K562 (cell line): ENCODE data around the gene C22orf39. TPM values are rescaled to one million over a fixed set of nuclear protein-coding genes. Genes with fewer than 3 reads are reported as not detected.

Experiments used
- CHD1 ChIP-seq: fragments of 200-600 bp; sonication (generic); IDR thresholded peaks from one replicate; pipeline ENCODE4 v1.6.1; 2012; ENCODE audit warnings: mild to moderate bottlenecking, moderate library complexity, low read length, inconsistent platforms
- HOMEZ ChIP-seq: fragments of 250-450 bp; sonication (Bioruptor Pico); IDR thresholded peaks from 2 replicates; pipeline ENCODE4 v1.4.0; 2020; ENCODE audit warnings: mild to moderate bottlenecking, moderate library complexity
- MCM2 ChIP-seq: fragments of 450-650 bp; IDR thresholded peaks from 2 replicates; pipeline ENCODE4 v1.6.1; 2017; ENCODE audit warnings: low read depth, mild to moderate bottlenecking
- MYC ChIP-seq, 2 experiments: fragments of 250-450 bp in 1 of 2; sonication (Bioruptor Pico) in 1 of 2; IDR thresholded peaks; 2 replicates each; pipeline versions ENCODE4 v1.5.1 to v1.6.1; 2012 to 2021; ENCODE audit warnings: low read depth in 2 of 2, borderline replicate concordance in 1 of 2, improper control_type of control experiment in 1 of 2, low read length in 1 of 2, mild to moderate bottlenecking in 1 of 2, moderate library complexity in 1 of 2
- POLR2B ChIP-seq: fragments of 450-650 bp; IDR thresholded peaks from 2 replicates; pipeline ENCODE4 v1.6.1; 2018; ENCODE audit warnings: low read depth; ENCODE audit not compliant: partially characterized antibody
- SMAD2 ChIP-seq: fragments of 150-350 bp; IDR thresholded peaks from 2 replicates; pipeline ENCODE4 v1.6.1; 2014; ENCODE audit warnings: low read depth, mild to moderate bottlenecking, low read length
- TFAP4 ChIP-seq: sonication (generic); formaldehyde crosslinking; IDR thresholded peaks from 2 replicates; pipeline ENCODE4 v1.8.0; 2022; ENCODE audit warnings: missing genetic modification reagents, mild to moderate bottlenecking, moderate library complexity, borderline replicate concordance
- YY1 ChIP-seq, 3 experiments: IDR thresholded peaks; 2 replicates each; pipeline ENCODE4 v1.6.1; 2011; ENCODE audit warnings: low read length in 2 of 3, mild to moderate bottlenecking in 2 of 3, moderate library complexity in 2 of 3, borderline replicate concordance in 1 of 3, control low read depth in 1 of 3, low read depth in 1 of 3; ENCODE audit not compliant: insufficient read depth in 3 of 3, insufficient replicate concordance in 2 of 3, control insufficient read depth in 1 of 3, insufficient read length in 1 of 3; ENCODE audit errors: extremely low read depth in 1 of 3
- ZNF280A ChIP-seq: fragments of 450-650 bp; IDR thresholded peaks from 2 replicates; pipeline ENCODE4 v1.6.1; 2018; ENCODE audit warnings: mild to moderate bottlenecking, low read depth; ENCODE audit not compliant: partially characterized antibody
- ZNF280B ChIP-seq: fragments of 250-450 bp; sonication (Bioruptor Pico); IDR thresholded peaks from 2 replicates; pipeline ENCODE4 v1.5.1; 2021; ENCODE audit warnings: mild to moderate bottlenecking
- ZNF407 ChIP-seq: fragments of 450-650 bp; IDR thresholded peaks from 2 replicates; pipeline ENCODE4 v1.6.1; 2016; ENCODE audit warnings: low read depth
- ZNF444 ChIP-seq: fragments of 250-450 bp; sonication (Bioruptor Pico); IDR thresholded peaks from 2 replicates; pipeline ENCODE4 v1.4.0; 2020; ENCODE audit warnings: mild to moderate bottlenecking, moderate library complexity
- polyA plus RNA-seq, 8 experiments: library from polyadenylated mRNA; depleted of rRNA in 4 of 8; stranded (reverse) in 5 of 8; unstranded in 3 of 8; fragments of >200 nt; fragmentation: Nextera tagmentation in 2 of 8; fragmentation: Illumina TruSeq in 1 of 8; extraction: Ambion mirVana in 2 of 8; extraction: Trizol in 1 of 8; gene quantifications; 2 replicates each; pipeline versions ENCODE4 v1.2.1 to v1.2.3, GENCODE V29; 2011 to 2014; ENCODE audit warnings: inconsistent platforms in 1 of 8, missing spikeins in 1 of 8
- total RNA-seq, 7 experiments: library from RNA; depleted of rRNA in 6 of 7; stranded (reverse); fragments of >200 nt in 6 of 7; fragmentation: Illumina TruSeq in 2 of 7; extraction: Trizol in 2 of 7; gene quantifications; 2 replicates each; pipeline versions ENCODE4 v1.2.1 to v1.2.3, GENCODE V29; 2011 to 2021; ENCODE audit warnings: low replicate concordance in 1 of 7

Gene C22orf39
- total and polyA plus RNA-seq, 9 of the 15 experiments (the other 6 are each of a cell fraction or from before 2014, with no cell fraction given): 20.4 to 139 (median 66.8) TPM

- no peak for TF ChIP-seq ZNF407
- peak; percentile 1 for TF ChIP-seq POLR2B
- TF ChIP-seq YY1 (IDR thresholded peaks at IDR 0.05; ENCODE audit: borderline replicate concordance in 1 of 3, control insufficient read depth in 1 of 3, extremely low read depth in 1 of 3, insufficient read depth in 3 of 3, insufficient read length in 1 of 3, insufficient replicate concordance in 2 of 3, low read depth in 1 of 3, low read length in 2 of 3): no peak
- TF ChIP-seq TFAP4 (CRISPR knock-in tag): no peak
- TF ChIP-seq ZNF280B (CRISPR knock-in tag): no peak
- TF ChIP-seq HOMEZ (CRISPR knock-in tag): no peak
- no peak for TF ChIP-seq CHD1
- no peak for TF ChIP-seq MCM2
- no peak for TF ChIP-seq ZNF280A
- no peak for TF ChIP-seq SMAD2
- TF ChIP-seq ZNF444 (CRISPR knock-in tag): no peak
- TF ChIP-seq MYC (IDR thresholded peaks at IDR 0.05; ENCODE audit: low read depth, low read length): no peak
- peak; percentile 89; the same call in 1 of the 2 replicates for TF ChIP-seq MYC (CRISPR knock-in tag; IDR thresholded peaks at IDR 0.05; ENCODE audit: borderline replicate concordance, low read depth)
These were observed 631 bp upstream of the C22orf39 start (continued) for GRCh38 chr22:19448076-19448607.
